ENCODE data around the gene STAG1.
"Not testable (repeated sequence)": the region's sequence is repeated elsewhere in the genome, so short reads cannot be mapped to it uniquely, and the experiment has no call there.

The STAG1 gene

DNA sequence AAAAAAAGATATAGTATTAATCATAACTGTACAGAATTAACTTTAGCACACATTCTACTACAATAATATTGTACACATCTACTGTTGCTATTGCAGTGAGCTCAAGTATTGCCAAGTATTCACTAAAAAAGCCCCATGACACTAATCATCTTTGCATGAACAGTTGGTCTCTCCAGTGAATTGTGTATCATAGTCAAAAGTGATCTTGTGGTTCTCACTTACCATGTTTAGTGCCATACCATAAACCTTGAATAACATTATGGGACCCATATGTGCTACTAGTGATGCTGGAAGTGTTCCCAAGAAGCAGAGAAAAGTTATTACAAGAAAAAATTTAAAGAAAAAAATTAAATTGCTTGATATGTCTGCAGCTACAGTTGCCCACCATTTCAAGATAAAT is 324.9 kb downstream of the STAG1 start:
- no peak for DNase-seq (ENCODE audit: low read depth in 2 of 2, low spot score in 1 of 2)

DNA sequence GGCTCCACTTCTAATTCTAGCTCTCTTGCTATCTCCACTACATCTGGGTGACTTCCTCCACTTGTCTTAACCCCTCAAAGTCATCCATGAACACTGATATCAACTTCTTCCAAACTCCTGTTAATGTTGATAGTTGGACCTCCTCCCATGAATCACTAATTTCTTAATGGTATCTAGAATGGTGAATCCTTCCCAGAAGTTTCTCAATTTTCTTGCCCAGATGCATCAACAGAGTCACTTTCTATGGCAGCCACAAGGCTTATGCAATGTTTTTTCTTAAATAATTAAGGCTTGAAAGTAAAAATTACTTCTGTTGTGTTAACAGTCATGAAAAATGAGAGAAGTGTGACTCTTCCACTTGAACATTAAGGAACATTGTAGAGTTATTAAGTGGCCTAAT is 337.7 kb downstream of the STAG1 start:
- DNase-seq (ENCODE audit: low read depth in 2 of 2, low spot score in 1 of 2): no peak

DNA sequence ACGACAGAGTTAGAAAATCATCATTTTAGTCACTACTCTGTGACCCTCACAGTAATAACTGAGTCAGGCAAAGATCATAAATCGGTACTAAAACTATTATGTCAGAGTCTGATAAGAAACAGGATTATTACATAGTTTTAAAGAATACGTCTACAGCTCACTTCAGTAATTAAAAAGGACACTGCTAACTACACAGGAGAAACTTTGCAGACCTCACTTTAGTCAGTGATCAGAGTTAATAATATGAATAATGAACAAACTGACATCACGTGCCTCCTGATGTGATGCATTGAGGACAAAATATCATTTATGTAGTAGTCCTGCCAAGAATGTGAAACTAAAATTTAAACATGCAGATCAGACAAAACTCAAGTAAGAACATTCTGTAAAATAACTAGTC is 339.9 kb downstream of the STAG1 start:
- DNase-seq (ENCODE audit: low read depth in 2 of 2, low spot score in 1 of 2): no peak

DNA sequence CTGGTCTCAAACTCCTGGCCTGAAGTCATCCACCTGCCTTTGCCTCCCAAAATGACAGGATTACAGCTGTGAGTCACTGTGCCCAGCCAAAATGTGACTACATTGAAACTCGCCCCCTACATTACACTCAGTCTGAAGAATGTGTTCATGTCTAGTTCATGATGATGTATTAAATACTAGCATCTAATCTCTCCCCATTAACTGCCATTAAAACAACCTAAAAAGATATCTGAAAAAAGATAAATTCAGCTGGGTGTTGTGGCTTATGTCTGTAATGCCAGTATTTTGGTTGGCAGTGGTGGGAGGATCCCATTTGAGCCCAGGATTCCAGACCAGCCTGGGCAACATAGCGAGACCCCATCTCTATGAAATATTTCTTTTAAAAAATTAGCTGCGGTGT is 342.6 kb downstream of the STAG1 start:
- DNase-seq (ENCODE audit: low read depth in 2 of 2, low spot score in 1 of 2): no peak

DNA sequence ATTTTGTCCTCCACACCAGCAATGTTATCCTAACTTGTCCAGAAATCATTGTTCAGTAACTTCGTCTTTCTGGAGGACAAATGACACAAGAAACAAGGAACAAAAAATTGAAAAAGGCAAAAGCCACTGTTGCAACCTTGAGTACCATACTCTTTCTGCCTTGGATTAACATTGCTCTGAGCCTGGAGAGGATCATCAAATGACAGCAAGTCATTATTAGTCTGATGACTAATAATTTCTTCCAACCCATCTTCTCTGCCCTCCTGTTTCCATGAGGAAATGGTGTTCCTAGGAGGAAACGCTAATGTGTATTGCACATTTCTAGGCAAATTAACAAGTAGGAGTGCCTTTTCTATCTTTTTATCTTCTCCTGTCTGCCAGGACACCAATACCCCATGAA is 348.1 kb downstream of the STAG1 start:
- no peak for DNase-seq (ENCODE audit: low read depth in 2 of 2, low spot score in 1 of 2)

DNA sequence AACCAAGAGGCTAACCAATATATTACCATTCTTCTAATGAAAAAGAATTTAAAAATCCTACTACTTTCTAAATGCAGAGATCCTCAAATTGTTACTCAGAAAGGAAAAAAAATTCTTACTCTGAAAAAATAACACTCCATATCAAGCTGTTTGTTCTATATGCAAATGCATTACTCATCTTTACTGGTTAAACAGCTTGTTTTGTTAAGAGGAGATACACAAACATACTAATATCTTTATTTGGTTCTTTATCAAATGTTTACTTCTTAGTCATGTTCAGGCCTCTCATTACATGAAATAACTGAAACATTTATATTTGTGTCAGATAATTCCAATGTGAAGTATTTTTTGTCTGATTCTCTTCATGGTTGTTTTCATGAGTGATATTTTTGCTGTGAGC is 355.3 kb downstream of the STAG1 start:
- DNase-seq (ENCODE audit: low read depth in 2 of 2, low spot score in 1 of 2): no peak

DNA sequence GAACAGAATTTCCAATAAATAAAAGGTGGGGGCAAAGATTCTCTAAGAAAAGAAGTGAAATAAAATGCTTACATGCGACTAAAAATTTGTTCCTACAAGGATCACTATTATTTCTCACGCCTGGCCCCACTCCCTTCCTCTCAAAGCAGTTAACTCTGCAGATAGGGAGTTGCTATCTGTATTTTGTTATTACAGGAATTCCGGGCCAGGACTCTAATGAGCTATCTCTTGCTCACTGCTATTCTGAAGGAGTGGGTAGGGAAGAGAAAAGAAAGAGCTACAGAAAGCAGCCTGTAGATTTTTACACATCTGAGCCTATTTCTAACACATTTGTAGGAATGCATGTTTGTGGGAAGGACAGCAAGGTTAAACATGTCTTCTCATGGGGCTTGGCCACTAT is 361.6 kb downstream of the STAG1 start:
- no peak for DNase-seq (ENCODE audit: low read depth in 2 of 2, low spot score in 1 of 2)

DNA sequence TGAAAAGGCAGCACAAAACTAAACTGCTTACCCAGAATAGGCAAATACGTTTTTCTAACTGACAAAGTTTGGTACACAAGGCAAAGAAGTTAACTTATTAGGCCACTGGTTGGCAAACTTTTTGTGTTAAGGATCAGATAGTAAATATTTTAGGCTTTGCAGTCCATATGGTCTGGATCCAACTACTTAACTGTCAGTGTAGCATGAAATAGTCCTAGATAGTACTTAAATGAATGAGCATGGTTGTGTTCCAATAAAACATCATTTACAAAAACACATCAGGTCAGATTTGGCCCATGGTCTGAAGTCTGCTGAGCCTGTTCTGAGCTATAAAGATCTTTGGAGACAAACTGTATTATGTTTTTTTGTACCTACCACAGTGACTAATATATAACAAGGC is 365.1 kb downstream of the STAG1 start:
- DNase-seq (ENCODE audit: low read depth in 2 of 2, low spot score in 1 of 2): no peak

DNA sequence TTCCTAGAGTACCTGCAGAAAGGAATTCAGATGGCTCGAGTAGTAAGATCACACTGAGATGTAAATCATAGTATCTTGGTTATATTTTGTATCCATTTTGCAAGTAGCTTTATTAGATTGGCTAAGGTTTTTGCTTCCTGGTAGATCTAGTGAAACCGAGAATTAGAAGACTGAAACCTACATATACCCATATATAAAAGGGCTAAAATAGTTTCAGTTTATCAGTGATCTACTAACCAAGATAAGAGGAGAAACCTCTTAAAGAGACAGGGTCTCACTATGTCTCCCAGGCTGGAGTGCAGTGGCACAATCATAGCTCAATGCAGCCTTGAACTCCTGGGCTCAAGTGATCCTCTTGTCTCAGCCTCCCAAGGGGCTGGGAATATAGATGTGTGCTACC is 366.7 kb downstream of the STAG1 start:
- DNase-seq (ENCODE audit: low read depth in 2 of 2, low spot score in 1 of 2): no peak

DNA sequence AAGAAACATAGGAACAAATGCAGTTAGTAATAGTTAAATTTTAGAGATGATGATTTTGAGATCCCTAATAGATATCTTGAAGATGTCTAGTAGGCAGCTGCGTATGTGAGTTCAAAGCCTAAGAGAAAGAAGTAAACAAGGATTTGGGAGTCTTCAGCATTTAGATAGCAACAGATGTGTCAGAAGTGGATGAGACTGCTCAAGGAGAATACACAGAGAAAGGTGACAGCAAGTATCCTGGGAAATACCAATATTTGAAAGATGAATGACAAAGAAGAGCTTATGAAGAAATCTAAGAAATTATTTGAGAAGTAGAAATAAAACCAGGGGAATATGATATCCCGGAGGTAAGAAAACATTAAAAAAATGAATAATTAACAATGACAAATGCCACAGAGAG is 371.1 kb downstream of the STAG1 start:
- no peak for DNase-seq (ENCODE audit: low read depth in 2 of 2, low spot score in 1 of 2)

DNA sequence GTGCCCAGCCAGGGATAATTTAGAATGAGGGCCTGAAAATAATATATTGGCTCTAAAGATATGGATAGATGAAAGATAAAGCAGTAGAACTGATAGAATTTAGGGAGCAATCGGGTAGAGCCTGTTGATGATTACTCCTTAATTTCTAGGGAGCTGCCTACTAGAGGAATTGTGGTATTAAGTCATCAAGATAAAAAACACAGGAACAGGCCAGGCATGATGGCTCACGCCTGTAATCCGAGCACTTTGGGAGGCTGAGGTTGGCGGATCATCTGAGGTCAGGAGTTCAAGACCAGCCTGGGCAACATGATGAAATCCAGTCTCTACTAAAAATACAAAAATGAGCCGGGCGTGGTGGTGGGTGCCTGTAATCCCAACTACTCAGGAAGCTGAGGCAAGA is 371.6 kb downstream of the STAG1 start:
- DNase-seq (ENCODE audit: low read depth in 2 of 2, low spot score in 1 of 2): no peak

DNA sequence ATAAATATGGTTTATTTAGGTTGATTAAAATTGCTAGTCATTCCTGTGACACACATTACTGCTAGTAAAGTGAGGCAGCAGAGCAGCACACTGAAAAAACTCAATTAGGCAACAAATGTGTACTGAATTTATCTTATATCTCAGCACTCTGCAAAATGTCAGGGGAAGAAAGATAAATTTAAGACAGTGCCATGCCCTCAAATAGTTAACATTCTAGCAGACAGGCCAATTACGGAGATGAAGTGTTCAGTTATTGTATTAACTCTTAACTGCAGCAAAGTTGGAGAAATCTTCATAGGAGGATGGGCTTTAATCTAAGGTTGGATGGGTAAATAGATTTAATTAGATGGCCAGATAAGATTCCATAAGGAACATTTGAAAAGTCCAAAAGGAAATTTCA is 374.2 kb downstream of the STAG1 start:
- no peak for DNase-seq (ENCODE audit: low read depth in 2 of 2, low spot score in 1 of 2)

DNA sequence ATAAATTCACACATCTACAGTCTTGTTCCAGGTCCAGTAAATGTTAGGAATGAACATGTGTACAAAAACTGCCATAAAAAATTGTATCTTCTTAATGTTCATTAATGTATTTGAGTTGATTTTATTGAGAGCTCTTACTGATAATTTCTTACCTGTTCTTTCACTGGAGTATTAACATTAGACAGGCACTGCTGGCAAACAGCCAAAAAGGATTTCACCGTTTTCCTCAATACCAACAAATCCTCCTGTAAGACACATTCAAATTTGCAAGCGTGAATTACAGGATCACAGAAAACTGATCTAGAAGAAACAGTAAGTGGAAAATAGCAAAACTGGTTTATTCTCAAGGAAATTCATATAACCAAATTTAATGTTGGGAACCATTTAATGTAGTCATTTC is 374.7 kb downstream of the STAG1 start:
- no peak for DNase-seq (ENCODE audit: low read depth in 2 of 2, low spot score in 1 of 2)

DNA sequence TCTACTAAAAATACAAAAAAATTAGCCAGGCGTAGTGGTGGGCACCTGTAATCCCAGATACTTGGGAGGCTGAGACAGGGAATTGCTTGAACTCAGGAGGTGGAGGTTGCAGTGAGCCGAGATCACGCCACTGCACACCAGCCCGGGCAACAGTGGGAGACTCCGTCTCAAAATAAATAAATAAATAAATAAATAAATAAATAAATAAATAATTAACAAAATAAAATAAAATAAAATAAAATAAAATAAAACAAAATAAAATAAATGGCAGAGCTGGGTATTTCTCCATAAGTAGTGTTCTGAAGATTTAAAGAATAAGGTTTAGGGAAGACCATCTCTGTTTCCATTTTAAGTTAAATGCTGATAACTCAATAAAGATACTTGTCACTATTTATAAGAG is 376.4 kb downstream of the STAG1 start:
- DNase-seq (ENCODE audit: low read depth in 2 of 2, low spot score in 1 of 2): not testable (repeated sequence)

DNA sequence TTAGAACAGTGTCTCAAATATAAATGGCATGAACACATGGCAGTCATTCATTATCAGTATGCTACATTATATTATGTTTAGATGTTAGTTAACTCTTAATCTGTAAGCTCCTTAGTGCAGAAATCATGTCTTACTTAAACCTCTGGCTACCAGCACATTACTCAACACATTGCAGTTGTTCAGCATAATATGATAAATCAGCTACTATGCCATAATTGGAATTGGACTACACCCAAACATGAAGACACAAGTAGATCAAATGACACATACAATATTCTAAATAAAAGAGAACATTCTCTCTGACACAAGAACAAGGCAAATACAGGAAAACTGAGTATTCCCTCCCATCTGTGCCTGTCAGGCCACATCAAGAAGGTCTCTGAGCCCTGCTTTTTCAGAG is 385.9 kb downstream of the STAG1 start:
- DNase-seq (ENCODE audit: low read depth in 2 of 2, low spot score in 1 of 2): no peak

DNA sequence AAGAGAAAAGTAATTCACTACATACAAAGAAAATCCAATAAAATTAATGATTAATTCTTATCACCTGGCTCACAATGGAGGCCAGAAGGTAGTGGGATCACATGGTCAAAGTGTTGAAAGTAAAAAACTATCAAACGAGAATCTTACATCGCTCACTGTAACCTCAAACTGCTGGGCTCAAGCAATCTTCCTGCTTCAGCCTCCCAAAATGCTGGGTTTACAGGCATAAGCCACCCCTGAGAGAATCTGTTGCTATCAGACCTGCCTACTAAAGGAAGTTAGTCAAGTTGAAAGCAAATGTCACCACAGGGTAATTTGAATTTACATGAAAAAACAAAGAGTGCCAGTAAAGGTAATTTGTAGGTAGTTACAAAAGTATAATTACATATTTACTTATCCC is 398.7 kb downstream of the STAG1 start:
- no peak for DNase-seq (ENCODE audit: low read depth in 2 of 2, low spot score in 1 of 2)

DNA sequence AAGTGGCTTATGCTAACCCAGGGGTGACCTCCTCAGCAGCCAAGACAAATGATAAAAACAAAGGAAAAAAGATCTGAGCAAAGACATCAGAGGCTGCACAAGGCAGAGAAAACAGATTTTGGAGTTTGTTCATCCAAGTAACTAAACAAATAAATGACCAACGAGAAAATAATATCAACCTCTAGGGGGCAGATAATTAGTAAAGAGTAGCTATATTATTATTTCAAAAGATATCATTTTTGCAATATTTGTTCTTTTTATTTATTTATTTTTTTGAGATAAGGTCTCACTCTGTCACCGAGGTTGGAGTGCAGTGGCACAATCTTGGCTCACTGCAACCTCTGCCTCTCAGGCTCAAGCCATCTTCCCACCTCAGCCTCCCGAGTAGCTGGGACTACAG is 400.3 kb downstream of the STAG1 start:
- DNase-seq (ENCODE audit: low read depth in 2 of 2, low spot score in 1 of 2): no peak

DNA sequence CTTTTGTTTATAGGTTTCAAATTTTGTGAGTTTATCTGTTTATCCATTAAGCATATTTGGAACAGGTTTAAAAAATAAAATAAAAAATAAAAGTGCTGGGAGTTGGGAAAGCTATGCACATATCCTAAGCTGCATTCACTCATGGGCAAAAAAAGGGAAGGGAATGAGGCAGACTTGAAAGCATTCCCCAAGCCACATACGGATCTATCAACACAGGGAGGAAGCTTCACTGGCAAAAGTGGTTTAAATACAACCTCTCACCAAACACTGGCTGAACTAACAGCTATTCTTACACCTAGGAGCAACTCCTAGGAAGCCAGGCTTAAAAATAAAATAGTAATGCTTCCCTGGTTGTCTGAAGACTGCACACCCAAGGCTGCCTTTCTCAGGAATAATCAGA is 400.8 kb downstream of the STAG1 start:
- no peak for DNase-seq (ENCODE audit: low read depth in 2 of 2, low spot score in 1 of 2)

DNA sequence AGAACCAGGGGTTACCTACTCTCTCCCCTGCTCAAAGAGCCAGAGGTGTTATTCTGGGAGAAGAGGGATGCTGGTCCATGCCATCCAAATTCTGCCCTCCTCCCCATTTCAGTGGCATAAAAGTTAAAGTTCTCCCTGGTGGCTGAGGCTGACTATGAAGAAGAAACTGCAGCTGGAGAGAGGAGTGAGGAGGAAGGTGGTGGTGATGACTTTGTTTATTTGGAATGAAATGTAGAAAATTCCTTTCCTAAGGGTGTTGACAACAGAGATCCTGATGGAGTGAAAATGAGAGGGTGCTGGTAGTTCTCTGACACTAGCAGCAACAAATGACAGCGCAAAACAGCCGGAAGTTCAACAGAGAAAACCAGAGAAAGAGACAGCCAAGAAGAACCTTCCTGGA is 401.6 kb downstream of the STAG1 start:
- no peak for DNase-seq (ENCODE audit: low read depth in 2 of 2, low spot score in 1 of 2)

DNA sequence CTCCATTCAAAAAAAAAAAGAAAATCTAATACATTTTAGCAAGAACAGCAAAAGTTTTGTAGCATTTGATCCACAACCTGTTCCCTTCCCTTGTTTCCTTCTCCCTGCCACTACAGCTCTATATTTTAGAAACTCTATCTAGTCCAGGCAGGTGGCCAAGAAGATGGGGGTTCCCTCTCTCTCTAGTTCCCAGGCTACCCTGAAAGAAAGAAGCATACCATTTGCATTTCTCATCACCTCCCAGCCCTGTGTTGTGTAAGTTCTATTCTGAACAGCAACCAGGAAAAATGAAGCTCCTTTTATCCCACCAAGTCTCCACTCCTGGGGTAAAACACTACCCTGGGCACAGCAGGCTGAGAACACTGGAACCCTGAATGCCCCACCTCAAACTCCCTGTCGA is 402.0 kb downstream of the STAG1 start:
- no peak for DNase-seq (ENCODE audit: low read depth in 2 of 2, low spot score in 1 of 2)

DNA sequence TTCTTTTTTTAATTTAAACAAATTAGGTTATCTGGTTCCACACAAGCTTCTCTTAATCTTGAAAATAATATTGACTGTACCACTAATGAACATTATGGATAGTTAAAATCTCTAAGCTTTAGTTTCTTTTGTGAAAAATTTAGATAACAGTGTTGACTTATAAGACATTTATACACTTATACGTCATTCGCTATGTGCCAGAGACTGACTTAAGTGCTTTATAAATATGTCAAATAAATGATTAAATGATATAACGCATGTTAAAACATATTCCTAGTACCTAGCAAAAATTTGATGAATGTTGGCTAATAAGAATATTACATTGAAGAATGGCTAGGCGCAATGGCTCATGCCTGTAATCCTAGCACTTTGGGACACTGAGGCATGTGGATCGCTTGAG is 405.7 kb downstream of the STAG1 start:
- no peak for DNase-seq (ENCODE audit: low read depth in 2 of 2, low spot score in 1 of 2)

DNA sequence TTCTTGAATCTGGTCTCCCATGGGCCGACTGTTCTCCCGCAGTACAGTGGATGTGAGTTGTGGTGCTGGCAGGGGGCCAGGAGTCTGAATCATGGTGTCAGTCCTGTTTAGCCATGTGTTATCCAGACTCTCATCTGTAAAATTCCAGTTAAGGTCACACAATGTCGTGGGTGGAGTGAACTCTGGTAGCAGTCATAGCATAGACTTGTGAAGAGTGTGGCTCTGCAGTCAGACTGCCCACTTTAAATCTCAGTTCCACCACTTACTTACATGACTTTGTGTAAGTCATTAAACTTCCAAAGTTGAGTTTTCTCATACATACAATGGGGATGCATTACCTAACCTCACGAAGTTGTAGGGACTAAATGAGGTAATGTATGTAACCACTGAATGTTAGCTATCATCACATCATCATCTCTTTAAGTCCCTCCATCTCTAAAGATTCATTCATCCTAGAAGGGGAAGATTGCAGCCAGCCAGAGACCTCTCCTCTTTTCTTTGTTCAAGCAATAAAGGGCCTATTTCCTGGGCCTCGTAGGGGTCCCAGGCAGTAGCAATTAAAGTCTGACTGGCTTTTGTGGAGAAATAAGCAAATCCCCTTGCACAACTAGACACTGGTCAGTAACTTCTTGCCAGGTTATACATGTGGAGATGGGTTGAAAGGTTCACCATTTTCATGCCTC is 408.2 kb downstream of the STAG1 start:
- no peak for DNase-seq (ENCODE audit: low read depth in 2 of 2, low spot score in 1 of 2)

DNA sequence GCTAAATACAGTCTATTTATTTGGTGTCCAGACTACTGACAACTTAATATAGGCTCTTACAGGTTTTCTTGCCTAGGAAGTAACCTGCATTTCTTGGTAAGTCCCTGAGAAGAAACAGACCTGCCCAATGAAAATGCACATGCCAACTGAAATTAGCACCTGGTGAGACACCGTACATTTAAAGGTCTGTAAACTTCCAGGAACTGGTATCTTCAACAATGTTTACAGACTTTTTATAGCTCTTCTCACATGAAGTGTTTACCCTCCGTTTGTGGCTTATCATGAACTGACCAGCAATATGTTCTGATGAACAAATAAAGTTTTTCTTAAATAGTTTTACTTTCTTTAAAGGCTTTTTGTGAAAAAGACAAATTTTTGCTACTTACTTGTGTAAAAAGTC is 408.7 kb downstream of the STAG1 start:
- no peak for DNase-seq (ENCODE audit: low read depth in 2 of 2, low spot score in 1 of 2)

Measured in stimulated activated CD8-positive, alpha-beta memory T cell treated with anti-CD3 and anti-CD28 coated beads, Interleukin-4, amount 100 ng/mL, for 4 hours (primary cell).